HEK293T (cell line): ENCODE measurements around the gene SERTAD4.
A peak's percentile ranks its signal among the peaks of the same experiment; 100 is the strongest.
"Not testable (repeated sequence)": the region's sequence is repeated elsewhere in the genome, so short reads cannot be mapped to it uniquely, and the experiment has no call there.

Source experiments
- CTCF ChIA-PET: fragments of 350-600 bp; formaldehyde crosslinking; extraction: SDS; loops from one replicate; lab custom pipeline; 2021; ENCODE audit warnings: antibody characterized with exemption, inconsistent platforms; lab: Yijun Ruan, JAX
- POLR2A ChIA-PET: fragments of 350-600 bp; formaldehyde crosslinking; extraction: SDS; loops from one replicate; lab custom pipeline; 2020; ENCODE audit warnings: antibody characterized with exemption, inconsistent platforms; lab: Yijun Ruan, JAX
- DNase-seq: peaks from one replicate; pipeline ENCODE4 v3.0.0; 2012; ENCODE audit warnings: mixed read lengths; ENCODE audit errors: extremely low spot score
- ARNT ChIP-seq: fragments of 450-650 bp; IDR thresholded peaks from 2 replicates; pipeline ENCODE4 v1.6.1; 2017; ENCODE audit warnings: mild to moderate bottlenecking
- BHLHE40 ChIP-seq: fragments of 450-650 bp; IDR thresholded peaks from 2 replicates; pipeline ENCODE4 v1.6.1; 2016; ENCODE audit warnings: mild to moderate bottlenecking, moderate library complexity, borderline replicate concordance
- CTBP1 ChIP-seq: fragments of 450-650 bp; IDR thresholded peaks from 2 replicates; pipeline ENCODE4 v1.6.1; 2016; ENCODE audit warnings: borderline replicate concordance
- ELF4 ChIP-seq: fragments of 450-650 bp; IDR thresholded peaks from 2 replicates; pipeline ENCODE4 v1.6.1; 2017; ENCODE audit warnings: antibody characterized with exemption
- FOXA1 ChIP-seq: fragments of 450-650 bp; IDR thresholded peaks from 2 replicates; pipeline ENCODE4 v1.6.1; 2016; ENCODE audit warnings: mild to moderate bottlenecking
- FOXK2 ChIP-seq: fragments of 450-650 bp; IDR thresholded peaks from 2 replicates; pipeline ENCODE4 v1.6.1; 2016; ENCODE audit warnings: mild to moderate bottlenecking
- FOXM1 ChIP-seq: fragments of 450-650 bp; IDR thresholded peaks from 2 replicates; pipeline ENCODE4 v1.6.1; 2017; ENCODE audit warnings: mild to moderate bottlenecking, borderline replicate concordance
- HDGF ChIP-seq: fragments of 450-650 bp; IDR thresholded peaks from 2 replicates; pipeline ENCODE4 v1.6.1; 2017; ENCODE audit warnings: antibody characterized with exemption, borderline replicate concordance
- L3MBTL2 ChIP-seq: fragments of 450-650 bp; conservative IDR thresholded peaks from 2 replicates; pipeline ENCODE4 v1.6.1; 2016; ENCODE audit warnings: mild to moderate bottlenecking
- LEF1 ChIP-seq: fragments of 450-650 bp; IDR thresholded peaks from 2 replicates; pipeline ENCODE4 v1.6.1; 2017; ENCODE audit warnings: mild to moderate bottlenecking, borderline replicate concordance
- NFRKB ChIP-seq: fragments of 450-650 bp; IDR thresholded peaks from 2 replicates; pipeline ENCODE4 v1.6.1; 2016; ENCODE audit warnings: mild to moderate bottlenecking, moderate library complexity
- SP1 ChIP-seq: fragments of 450-650 bp; IDR thresholded peaks from 2 replicates; pipeline ENCODE4 v1.6.1; 2017
- SUZ12 ChIP-seq: fragments of 450-650 bp; IDR thresholded peaks from 2 replicates; pipeline ENCODE4 v1.6.1; 2016; ENCODE audit warnings: mild to moderate bottlenecking
- TARDBP ChIP-seq: fragments of 450-650 bp; IDR thresholded peaks from 2 replicates; pipeline ENCODE4 v1.6.1; 2016
- ZNF384 ChIP-seq: fragments of 450-650 bp; IDR thresholded peaks from 2 replicates; pipeline ENCODE4 v1.6.1; 2016
- TF ChIP-seq, protein P1 (sequence below): fragments of 450-650 bp; IDR thresholded peaks from 2 replicates; pipeline ENCODE4 v1.6.1; 2016

The SERTAD4 gene

DNA sequence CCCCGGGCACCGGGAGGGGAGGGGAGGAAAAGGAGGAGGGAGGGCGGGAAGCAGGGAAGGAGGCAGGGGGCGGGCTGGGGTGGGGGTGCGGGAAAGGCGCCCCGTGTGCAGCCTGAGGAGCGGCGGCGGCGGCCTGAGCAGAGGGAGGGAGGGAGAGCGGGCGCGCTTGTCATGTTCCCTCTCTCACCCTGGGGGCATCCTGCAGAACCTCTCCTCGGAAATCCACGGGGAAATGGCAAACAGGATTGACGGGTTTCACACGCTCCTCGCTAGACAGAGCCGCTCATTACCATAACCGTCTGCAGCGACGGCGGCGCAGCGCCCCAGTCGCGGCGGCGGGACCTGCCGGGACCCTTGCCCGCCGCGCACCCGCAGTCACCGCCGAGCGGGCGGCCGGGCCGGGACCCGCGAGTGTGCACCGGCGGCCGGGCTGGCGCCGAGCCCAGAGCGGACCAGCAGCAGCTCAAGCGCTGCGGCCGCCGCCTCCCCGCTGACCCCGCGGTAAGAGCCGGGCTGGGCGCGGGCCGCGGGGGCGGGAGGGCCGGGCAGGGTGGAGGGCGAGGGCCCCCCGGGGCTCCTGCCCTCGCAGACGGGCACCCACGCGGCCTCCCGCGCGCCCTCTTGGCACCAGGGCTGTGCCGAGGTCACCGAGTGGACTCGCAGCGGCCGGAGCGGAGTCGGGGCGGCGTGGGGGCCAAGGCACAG, at the start of gene SERTAD4:
Gene SERTAD4, plus strand, starts transcription at position 286 of the 705 bp plus-strand sequence. CDS start 5,165 bp downstream, outside the sequence.
- no peak for TF ChIP-seq ELF4
- TF ChIP-seq ZNF384: no peak
- no peak for TF ChIP-seq SUZ12
- TF ChIP-seq L3MBTL2: no peak
- TF ChIP-seq FOXK2: no peak
- TF ChIP-seq FOXM1: no peak
- TF ChIP-seq HDGF: no peak
- TF ChIP-seq NFRKB: no peak
- TF ChIP-seq SP1: no peak
- no peak for TF ChIP-seq ARNT
- TF ChIP-seq CTBP1: no peak
- TF ChIP-seq, protein P1, sequence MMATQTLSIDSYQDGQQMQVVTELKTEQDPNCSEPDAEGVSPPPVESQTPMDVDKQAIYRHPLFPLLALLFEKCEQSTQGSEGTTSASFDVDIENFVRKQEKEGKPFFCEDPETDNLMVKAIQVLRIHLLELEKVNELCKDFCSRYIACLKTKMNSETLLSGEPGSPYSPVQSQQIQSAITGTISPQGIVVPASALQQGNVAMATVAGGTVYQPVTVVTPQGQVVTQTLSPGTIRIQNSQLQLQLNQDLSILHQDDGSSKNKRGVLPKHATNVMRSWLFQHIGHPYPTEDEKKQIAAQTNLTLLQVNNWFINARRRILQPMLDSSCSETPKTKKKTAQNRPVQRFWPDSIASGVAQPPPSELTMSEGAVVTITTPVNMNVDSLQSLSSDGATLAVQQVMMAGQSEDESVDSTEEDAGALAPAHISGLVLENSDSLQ: no peak
- TF ChIP-seq TARDBP: no peak
- ChIA-PET CTCF (no interaction called here), POLR2A (interaction anchor here (0.8 to 2.2 kb wide), 7 partner anchors 8 to 62 kb away, joined by 3 to 10 read pairs (median 3); no protein-coding TSS in a partner anchor)
- DNase-seq: peak; percentile 67

DNA sequence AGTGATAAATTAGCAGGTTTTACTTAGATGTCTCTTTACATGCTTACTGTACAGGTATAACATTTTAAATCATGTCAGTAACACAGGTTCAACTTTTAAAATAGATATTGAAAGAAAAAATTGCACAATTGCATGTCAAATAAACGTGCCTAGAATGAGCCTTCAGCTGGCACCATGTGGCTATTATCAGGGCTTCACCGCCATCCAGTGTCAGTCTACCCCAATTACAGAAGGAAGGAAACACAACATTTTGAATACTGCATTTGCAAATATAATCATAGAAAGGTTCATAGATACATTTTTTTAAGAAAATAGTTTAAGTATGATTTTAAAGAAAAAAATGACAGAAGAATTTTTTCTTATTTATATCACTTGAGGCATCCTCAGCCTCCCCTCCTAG, 47.5 kb upstream of the SERTAD4 start:
- POLR2A ChIA-PET: no interaction called here
- no peak for DNase-seq
- TF ChIP-seq ZNF384 (no peak), FOXA1 (no peak), SUZ12 (no peak), ARNT (no peak), LEF1 (no peak), HDGF (no peak), L3MBTL2 (no peak)
- CTCF ChIA-PET: no interaction called here

DNA sequence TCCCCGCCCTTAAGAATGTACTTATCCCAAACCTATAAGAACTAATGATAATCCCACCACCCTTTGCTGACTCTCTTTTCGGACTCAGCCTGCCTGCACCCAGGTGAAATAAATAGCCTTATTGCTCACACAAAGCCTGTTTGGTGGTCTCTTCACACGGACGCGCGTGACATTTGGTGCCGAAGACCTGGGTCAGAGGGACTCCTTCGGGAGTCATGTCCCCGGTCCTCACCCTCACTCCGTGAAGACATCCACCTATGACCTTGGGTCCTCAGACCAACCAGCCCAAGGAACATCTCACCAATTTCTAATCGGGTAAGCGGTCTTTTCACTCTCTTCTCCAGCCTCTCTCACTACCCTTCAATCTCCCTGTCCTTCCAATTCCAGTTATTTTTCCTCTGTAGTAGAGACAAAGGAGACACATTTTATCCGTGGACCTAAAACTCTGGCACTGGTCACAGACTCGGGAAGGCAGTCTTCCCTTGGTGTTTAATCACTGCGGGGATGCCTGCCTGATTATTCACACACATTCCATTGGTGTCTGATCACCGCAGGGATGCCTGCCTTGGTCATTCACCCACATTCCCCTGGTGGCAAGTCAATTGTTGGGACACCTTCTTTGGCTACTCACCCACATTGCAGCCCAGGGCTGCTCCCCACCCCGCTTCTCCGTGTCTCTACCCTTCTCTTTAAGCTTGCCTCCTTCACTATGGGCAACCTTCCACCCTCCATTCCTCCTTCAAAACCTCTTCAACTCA, 44.6 kb upstream of the SERTAD4 start:
- POLR2A ChIA-PET, DNase-seq, CTCF ChIA-PET: not testable (repeated sequence)

DNA sequence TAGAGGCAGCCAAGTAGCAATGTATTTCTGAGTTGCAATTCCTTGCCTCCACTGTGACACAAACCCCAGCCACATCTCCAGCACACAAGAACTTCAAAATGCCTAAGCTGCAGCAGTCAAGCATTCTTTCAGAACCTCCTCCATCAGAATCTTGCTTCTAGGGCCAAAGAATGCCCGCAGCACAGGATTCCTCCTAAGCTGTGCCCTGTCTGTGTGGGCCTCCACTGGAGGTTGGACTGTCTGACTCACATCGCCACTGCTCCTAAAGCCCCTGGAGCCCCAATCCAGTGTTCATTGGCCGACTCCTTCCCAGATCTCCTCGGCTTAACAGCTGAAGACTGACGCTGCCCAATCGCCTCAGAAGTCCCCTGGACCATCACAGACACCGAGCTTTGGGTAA, 43.2 kb upstream of the SERTAD4 start:
- ChIA-PET POLR2A (no interaction called here), CTCF (no interaction called here)
- DNase-seq: no peak
- no peak for TF ChIP-seq FOXA1
- TF ChIP-seq ARNT: no peak
- TF ChIP-seq L3MBTL2: no peak
- TF ChIP-seq TARDBP: no peak
- no peak for TF ChIP-seq FOXM1
- no peak for TF ChIP-seq ELF4
- TF ChIP-seq FOXK2: no peak
- no peak for TF ChIP-seq SP1
- no peak for TF ChIP-seq SUZ12
- TF ChIP-seq BHLHE40: no peak
- TF ChIP-seq LEF1: no peak
- TF ChIP-seq ZNF384: no peak
- TF ChIP-seq, protein P1: no peak
- TF ChIP-seq NFRKB: no peak
- TF ChIP-seq HDGF: no peak
- no peak for TF ChIP-seq CTBP1

DNA sequence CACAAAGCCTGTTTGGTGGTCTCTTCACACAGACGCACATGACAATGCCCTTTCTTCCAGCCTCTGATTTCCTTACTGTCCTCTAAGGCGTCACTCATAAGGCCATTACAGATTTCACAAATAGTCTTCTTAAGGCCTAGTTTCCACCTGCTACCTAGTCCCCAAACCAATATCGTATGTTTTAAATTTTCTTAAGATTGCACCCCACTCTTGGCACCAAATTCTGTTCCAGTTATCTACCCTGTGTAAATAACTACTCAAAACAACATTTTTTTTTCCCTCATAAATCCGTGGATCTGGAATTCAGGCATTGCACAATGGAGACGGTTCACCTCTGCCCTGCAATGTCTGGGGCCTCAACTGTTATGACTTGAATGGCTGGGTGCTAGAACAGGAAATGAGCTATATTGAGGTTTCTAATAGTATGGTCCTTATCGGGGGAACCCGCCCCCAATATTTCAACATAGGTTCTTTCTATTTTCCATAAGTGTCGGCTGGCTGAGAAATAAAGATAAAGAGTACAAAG, 36.9 kb upstream of the SERTAD4 start:
- CTCF ChIA-PET: no interaction called here

DNA sequence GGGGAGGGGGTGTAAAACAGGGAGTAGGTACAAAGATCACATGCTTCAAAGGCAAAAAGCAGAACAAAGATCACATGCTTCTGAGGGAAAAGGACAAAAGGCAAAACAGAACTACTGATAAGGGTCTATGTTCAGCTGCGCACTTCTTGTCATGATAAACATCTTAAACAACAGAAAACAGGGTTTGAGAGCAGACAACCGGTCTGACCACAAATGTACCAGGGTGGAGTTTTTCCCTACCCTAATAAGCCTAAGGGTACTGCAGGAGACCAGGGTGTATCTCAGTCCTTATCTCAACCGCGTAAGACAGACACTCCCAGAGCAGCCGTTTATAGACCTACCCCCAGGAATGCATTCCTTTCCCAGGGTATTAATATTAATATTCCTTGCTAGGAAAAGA, 36.3 kb upstream of the SERTAD4 start:
- DNase-seq, POLR2A ChIA-PET, CTCF ChIA-PET: not testable (repeated sequence)

More for the DNA sequence above, 36.9 kb upstream of the SERTAD4 start:
- TF ChIP-seq FOXA1: no peak
- TF ChIP-seq ZNF384: no peak
- no peak for TF ChIP-seq ELF4
- no peak for TF ChIP-seq ARNT
- no peak for TF ChIP-seq BHLHE40
- no peak for TF ChIP-seq TARDBP
- TF ChIP-seq, protein P1: no peak
- no peak for TF ChIP-seq LEF1
- no peak for TF ChIP-seq SP1
- no peak for TF ChIP-seq SUZ12
- no peak for TF ChIP-seq L3MBTL2
- no peak for TF ChIP-seq HDGF
- POLR2A ChIA-PET: no interaction called here
- no peak for DNase-seq
